HG02885 (cell line): ENCODE results near the gene TRAF1.

Source experiments
- ATAC-seq: cut with Tn5 transposase; IDR thresholded peaks from one replicate; pipeline ENCODE4 v1.9.1; 2021; ENCODE audit warnings: mild to moderate bottlenecking; ENCODE audit not compliant: unreplicated experiment, poor library complexity

TRAF1 gene

GRCh38 chr9:120941046-120941770 lies 14.6 kb upstream of the TRAF1 start:
- ATAC-seq = no peak

GRCh38 chr9:120940573-120940972 lies 14.0 kb upstream of the TRAF1 start:
- no peak for ATAC-seq

GRCh38 chr9:120938851-120939250 lies 12.3 kb upstream of the TRAF1 start:
- no peak for ATAC-seq

- no peak for ATAC-seq
Observed at GRCh38 chr9:120937596-120937995, 11.0 kb upstream of the TRAF1 start.

- no peak for ATAC-seq
Observed at GRCh38 chr9:120937127-120937526, 10.5 kb upstream of the TRAF1 start.

- ATAC-seq = no peak
Observed at GRCh38 chr9:120936764-120937122, 10.1 kb upstream of the TRAF1 start.

- ATAC-seq = peak; percentile 58
Observed at GRCh38 chr9:120936011-120936763, 9.6 kb upstream of the TRAF1 start.

- ATAC-seq = no peak
Observed at GRCh38 chr9:120935383-120935857, 8.8 kb upstream of the TRAF1 start.

GRCh38 chr9:120934281-120934680 lies 7.7 kb upstream of the TRAF1 start:
- ATAC-seq = no peak

GRCh38 chr9:120933310-120934055 lies 6.9 kb upstream of the TRAF1 start:
- no peak for ATAC-seq

GRCh38 chr9:120932086-120932823 lies 5.7 kb upstream of the TRAF1 start:
- ATAC-seq = no peak

- peak; percentile 55 for ATAC-seq
Observed at GRCh38 chr9:120931231-120932085, 4.9 kb upstream of the TRAF1 start.

- no peak for ATAC-seq
Observed at GRCh38 chr9:120929229-120929791, 2.7 kb upstream of the TRAF1 start.

- ATAC-seq = peak; percentile 45
Observed at GRCh38 chr9:120928483-120929228, 2.1 kb upstream of the TRAF1 start.

- ATAC-seq = no peak
Observed at GRCh38 chr9:120928015-120928482, 1.5 kb upstream of the TRAF1 start.

- ATAC-seq = no peak
Observed at GRCh38 chr9:120927269-120928014, 846 bp upstream of the TRAF1 start.

- ATAC-seq = peak; percentile 43
Observed at GRCh38 chr9:120925535-120926396, 830 bp downstream of the TRAF1 start.
